IMR-90 (cell line): ENCODE measurements around the gene SPEF2.

Experiments
- CTCF ChIP-seq: conservative IDR thresholded peaks from 2 replicates; pipeline ENCODE4 v1.5.1; 2012; ENCODE audit warnings: mild to moderate bottlenecking, low read depth, low read length, improper control_type of control experiment
- ELK1 ChIP-seq: fragments of 150-350 bp; IDR thresholded peaks from 2 replicates; pipeline ENCODE4 v1.6.1; 2016; ENCODE audit warnings: low read depth, mild to moderate bottlenecking, low read length, moderate library complexity, borderline replicate concordance
- FOS ChIP-seq: fragments of 150-350 bp; IDR thresholded peaks from 2 replicates; pipeline ENCODE4 v1.6.1; 2016; ENCODE audit warnings: low read depth, low read length
- MAZ ChIP-seq: IDR thresholded peaks from 2 replicates; pipeline ENCODE4 v1.6.1; 2012; ENCODE audit warnings: low read depth, mild to moderate bottlenecking, low read length, improper control_type of control experiment, moderate library complexity, borderline replicate concordance
- POLR2A ChIP-seq: IDR thresholded peaks from 2 replicates; pipeline ENCODE4 v1.6.1; 2012; ENCODE audit warnings: mild to moderate bottlenecking, low read depth, low read length
- SMC3 ChIP-seq: fragments of 150-350 bp; IDR thresholded peaks from 2 replicates; pipeline ENCODE4 v1.6.1; 2016; ENCODE audit warnings: low read depth, mild to moderate bottlenecking, antibody characterized with exemption, low read length, moderate library complexity
- USF2 ChIP-seq: fragments of 150-350 bp; IDR thresholded peaks from 2 replicates; pipeline ENCODE4 v1.6.1; 2017; ENCODE audit warnings: mild to moderate bottlenecking, antibody characterized with exemption, low read length, low read depth

GRCh38 chr5:35788724-35789123, 171.1 kb downstream of the SPEF2 start:
- no peak for TF ChIP-seq CTCF
- TF ChIP-seq POLR2A, result no peak
- no peak for TF ChIP-seq MAZ
- no peak for TF ChIP-seq SMC3
- TF ChIP-seq USF2, result no peak
- no peak for TF ChIP-seq FOS
- no peak for TF ChIP-seq ELK1
